HEK293 (cell line): ENCODE results near the gene ERBIN.

Experiments
- CTCF ChIP-seq: fragments of 450-650 bp; formaldehyde crosslinking; IDR thresholded peaks from 2 replicates; pipeline ENCODE4 v1.5.1; 2016; ENCODE audit warnings: missing biosample characterization, missing genetic modification characterization
- SCRT1 ChIP-seq: fragments of 450-650 bp; formaldehyde crosslinking; IDR thresholded peaks from 2 replicates; pipeline ENCODE4 v1.5.1; 2016; ENCODE audit warnings: missing biosample characterization, missing genetic modification characterization, borderline replicate concordance
- SP2 ChIP-seq: fragments of 450-650 bp; formaldehyde crosslinking; IDR thresholded peaks from 2 replicates; pipeline ENCODE4 v1.5.1; 2016; ENCODE audit warnings: missing biosample characterization, missing genetic modification characterization
- ZBTB1 ChIP-seq: fragments of 450-650 bp; formaldehyde crosslinking; IDR thresholded peaks from 2 replicates; pipeline ENCODE4 v1.5.1; 2016; ENCODE audit warnings: missing biosample characterization, missing genetic modification characterization
- ZBTB21 ChIP-seq: fragments of 450-650 bp; formaldehyde crosslinking; IDR thresholded peaks from 2 replicates; pipeline ENCODE4 v1.5.1; 2017; ENCODE audit warnings: missing biosample characterization, missing genetic modification characterization
- ZEB2 ChIP-seq: fragments of 450-650 bp; formaldehyde crosslinking; IDR thresholded peaks from 2 replicates; pipeline ENCODE4 v1.5.1; 2016; ENCODE audit warnings: missing biosample characterization, missing genetic modification characterization
- ZNF76 ChIP-seq: fragments of 450-650 bp; formaldehyde crosslinking; IDR thresholded peaks from 2 replicates; pipeline ENCODE4; 2016; ENCODE audit warnings: low read depth, missing biosample characterization, missing genetic modification characterization, borderline replicate concordance
- ZNF768 ChIP-seq: fragments of 450-650 bp; formaldehyde crosslinking; IDR thresholded peaks from 2 replicates; pipeline ENCODE4 v1.5.1; 2018; ENCODE audit warnings: missing biosample characterization, mild to moderate bottlenecking, missing genetic modification characterization
- TF ChIP-seq, protein P1 (sequence below): fragments of 450-650 bp; formaldehyde crosslinking; IDR thresholded peaks from 2 replicates; pipeline ENCODE4 v1.5.1; 2016; ENCODE audit warnings: missing biosample characterization, missing genetic modification characterization

DNA sequence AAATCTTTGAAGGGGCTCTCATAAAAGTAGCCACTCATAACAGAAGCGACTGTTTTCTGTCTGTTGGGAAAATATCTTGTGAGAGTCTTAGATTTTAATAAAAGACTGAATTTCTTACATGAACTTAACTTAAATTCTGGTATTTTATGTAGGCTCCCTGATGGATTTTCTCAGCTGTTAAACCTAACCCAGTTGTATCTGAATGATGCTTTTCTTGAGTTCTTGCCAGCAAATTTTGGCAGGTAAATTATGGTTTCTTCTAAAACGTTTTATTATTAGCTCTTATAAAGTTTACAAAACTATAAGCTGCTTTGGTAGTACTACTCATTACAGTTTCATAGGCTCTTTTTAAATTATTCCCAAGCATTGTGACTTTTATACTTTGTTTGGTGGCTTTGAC, 87.0 kb downstream of the ERBIN start:
- TF ChIP-seq SP2 (tag by site-specific recombination) (no peak), ZNF768 (tag by site-specific recombination) (no peak), ZBTB21 (tag by site-specific recombination) (no peak), CTCF (tag by site-specific recombination) (no peak), ZBTB1 (no peak), ZEB2 (tag by site-specific recombination) (no peak), SCRT1 (tag by site-specific recombination) (no peak), ZNF76 (tag by site-specific recombination) (no peak)
- TF ChIP-seq, protein P1, sequence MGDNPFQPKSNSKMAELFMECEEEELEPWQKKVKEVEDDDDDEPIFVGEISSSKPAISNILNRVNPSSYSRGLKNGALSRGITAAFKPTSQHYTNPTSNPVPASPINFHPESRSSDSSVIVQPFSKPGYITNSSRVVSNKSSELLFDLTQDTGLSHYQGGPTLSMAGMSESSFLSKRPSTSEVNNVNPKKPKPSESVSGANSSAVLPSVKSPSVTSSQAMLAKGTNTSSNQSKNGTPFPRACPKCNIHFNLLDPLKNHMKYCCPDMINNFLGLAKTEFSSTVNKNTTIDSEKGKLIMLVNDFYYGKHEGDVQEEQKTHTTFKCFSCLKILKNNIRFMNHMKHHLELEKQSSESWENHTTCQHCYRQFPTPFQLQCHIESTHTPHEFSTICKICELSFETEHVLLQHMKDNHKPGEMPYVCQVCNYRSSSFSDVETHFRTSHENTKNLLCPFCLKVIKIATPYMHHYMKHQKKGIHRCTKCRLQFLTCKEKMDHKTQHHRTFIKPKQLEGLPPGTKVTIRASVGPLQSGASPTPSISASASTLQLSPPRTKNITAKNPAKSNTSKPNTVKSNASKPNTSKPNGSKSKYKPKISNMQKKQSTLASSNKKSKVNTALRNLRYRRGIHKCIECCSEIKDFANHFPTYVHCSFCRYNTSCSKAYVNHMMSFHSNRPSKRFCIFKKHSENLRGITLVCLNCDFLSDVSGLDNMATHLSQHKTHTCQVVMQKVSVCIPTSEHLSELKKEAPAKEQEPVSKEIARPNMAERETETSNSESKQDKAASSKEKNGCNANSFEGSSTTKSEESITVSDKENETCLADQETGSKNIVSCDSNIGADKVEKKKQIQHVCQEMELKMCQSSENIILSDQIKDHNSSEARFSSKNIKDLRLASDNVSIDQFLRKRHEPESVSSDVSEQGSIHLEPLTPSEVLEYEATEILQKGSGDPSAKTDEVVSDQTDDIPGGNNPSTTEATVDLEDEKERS (tag by site-specific recombination) = no peak
